ENCODE results near the gene GLDN.

DNA sequence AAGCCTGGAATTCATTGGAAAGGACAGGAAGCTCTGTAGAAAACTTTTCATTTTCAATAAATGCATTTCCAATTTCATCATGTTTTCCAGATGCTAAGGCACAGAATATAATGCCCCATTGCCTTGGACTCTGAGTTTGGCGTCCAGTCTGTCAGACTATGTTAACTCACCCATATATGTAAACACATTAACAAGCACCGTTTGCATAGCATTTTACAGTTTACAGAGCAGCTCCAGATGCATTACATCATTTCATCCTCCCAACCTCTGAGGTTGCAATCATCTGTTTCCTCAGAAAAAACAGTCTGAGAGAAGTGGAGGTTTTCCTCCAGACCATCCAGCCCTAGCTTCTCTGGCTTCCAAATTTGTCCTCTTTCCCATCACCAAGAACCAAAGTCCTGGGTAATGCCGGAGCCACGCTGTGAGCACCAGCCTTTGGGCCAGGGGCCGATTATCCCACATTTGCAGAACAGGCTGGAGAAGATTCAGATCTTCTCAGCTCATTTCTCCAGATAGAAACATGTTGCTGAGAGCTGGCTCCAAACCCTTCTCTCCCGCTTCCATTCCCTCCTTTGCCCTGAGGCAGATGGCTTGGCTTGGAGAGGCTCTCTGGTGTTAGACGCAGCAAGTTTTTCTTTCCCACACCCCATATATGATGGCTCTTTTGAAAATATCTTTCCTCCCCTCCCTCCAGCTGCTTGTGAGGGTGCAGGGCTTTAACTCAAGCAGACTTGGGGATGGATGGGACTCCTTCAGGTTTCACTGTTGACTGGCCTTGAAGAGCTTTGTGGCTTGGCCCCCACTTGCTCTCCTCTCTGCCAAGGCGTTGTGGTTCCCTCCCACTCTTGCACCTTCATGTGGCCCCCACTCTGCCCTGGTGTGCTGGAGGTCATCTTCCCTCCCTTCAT, 29.0 kb upstream of the GLDN start:
- TF ChIP-seq CTCF (IDR thresholded peaks at IDR 0.05) (no peak), MAX (IDR thresholded peaks at IDR 0.05; ENCODE audit: low read depth) (no peak), EZH2phosphoT487 (IDR thresholded peaks at IDR 0.05; ENCODE audit: borderline replicate concordance, low read depth) (no peak), NRF1 (IDR thresholded peaks at IDR 0.05; ENCODE audit: low read depth, low read length) (no peak), POLR2AphosphoS5 (IDR thresholded peaks at IDR 0.05; ENCODE audit: low read depth, low read length) (no peak), EP300 (IDR thresholded peaks at IDR 0.05; ENCODE audit: borderline replicate concordance in 1 of 2, low read depth in 1 of 2, low read length in 1 of 2) (no peak), CHD2 (IDR thresholded peaks at IDR 0.05; ENCODE audit: low read length, partially characterized antibody) (no peak), YY1 (IDR thresholded peaks at IDR 0.05; ENCODE audit: low read depth) (no peak), FOXM1 (IDR thresholded peaks at IDR 0.05; ENCODE audit: low read depth) (no peak), RFX5 (IDR thresholded peaks at IDR 0.05; ENCODE audit: low read length) (no peak), MXI1 (IDR thresholded peaks at IDR 0.05; ENCODE audit: low read depth, low read length) (no peak)

Data from SK-N-SH (cell line).